GM12892 (cell line): Measurements from ENCODE around the gene ACSL5.
"Not testable (repeated sequence)": the region's sequence is repeated elsewhere in the genome, so short reads cannot be mapped to it uniquely, and the experiment has no call there.

ENCODE experiments used
- DNase-seq: peaks from one replicate; pipeline ENCODE4 v3.0.0; 2011; ENCODE audit not compliant: insufficient read length
- FAIRE-seq: peaks from 2 replicates; lab custom pipeline; 2011; peaks lifted over from hg19 to GRCh38; lab: Jason Lieb, UNC
- POLR2A ChIP-seq: IDR thresholded peaks from 2 replicates; pipeline ENCODE4 v1.6.1; 2011; ENCODE audit warnings: low read depth, low read length, control low read depth
- POLR2AphosphoS5 ChIP-seq: IDR thresholded peaks from 2 replicates; pipeline ENCODE4 v1.6.1; 2011; ENCODE audit warnings: low read depth, low read length, control low read depth
- TAF1 ChIP-seq: IDR thresholded peaks from 2 replicates; pipeline ENCODE4 v1.6.1; 2011; ENCODE audit warnings: low read depth, mild to moderate bottlenecking, control low read depth, low read length, borderline replicate concordance

ACSL5 gene

DNA sequence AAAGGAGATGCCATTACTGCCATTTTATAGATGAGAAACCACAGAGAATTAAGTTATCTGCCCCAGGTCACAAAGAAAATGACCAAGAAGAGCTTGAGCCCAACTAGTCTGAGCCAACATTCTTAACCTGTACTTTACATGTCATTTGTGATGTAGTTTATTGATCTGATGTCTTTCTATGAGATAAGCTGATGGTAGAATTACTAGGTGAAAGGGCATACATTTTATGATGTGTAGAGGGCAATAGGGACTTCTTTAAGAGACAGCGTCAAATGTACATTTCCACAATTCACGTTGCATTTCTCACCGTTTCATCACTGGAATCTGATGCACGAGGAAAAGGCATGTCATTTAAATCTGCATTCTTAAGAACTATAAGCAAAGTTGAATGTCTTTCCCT is 11.3 kb downstream of the ACSL5 start:
- no peak for FAIRE-seq
- DNase-seq: no peak
- TF ChIP-seq POLR2AphosphoS5: no peak
- TF ChIP-seq POLR2A: no peak
- no peak for TF ChIP-seq TAF1

GRCh38 chr10:112388056-112388455 is 14.1 kb downstream of the ACSL5 start:
- DNase-seq, FAIRE-seq: not testable (repeated sequence)

- TF ChIP-seq POLR2A (no peak), POLR2AphosphoS5 (no peak), TAF1 (no peak)
- DNase-seq (no peak), FAIRE-seq (no peak)
Measured at GRCh38 chr10:112388548-112388947, 14.6 kb downstream of the ACSL5 start.

DNA sequence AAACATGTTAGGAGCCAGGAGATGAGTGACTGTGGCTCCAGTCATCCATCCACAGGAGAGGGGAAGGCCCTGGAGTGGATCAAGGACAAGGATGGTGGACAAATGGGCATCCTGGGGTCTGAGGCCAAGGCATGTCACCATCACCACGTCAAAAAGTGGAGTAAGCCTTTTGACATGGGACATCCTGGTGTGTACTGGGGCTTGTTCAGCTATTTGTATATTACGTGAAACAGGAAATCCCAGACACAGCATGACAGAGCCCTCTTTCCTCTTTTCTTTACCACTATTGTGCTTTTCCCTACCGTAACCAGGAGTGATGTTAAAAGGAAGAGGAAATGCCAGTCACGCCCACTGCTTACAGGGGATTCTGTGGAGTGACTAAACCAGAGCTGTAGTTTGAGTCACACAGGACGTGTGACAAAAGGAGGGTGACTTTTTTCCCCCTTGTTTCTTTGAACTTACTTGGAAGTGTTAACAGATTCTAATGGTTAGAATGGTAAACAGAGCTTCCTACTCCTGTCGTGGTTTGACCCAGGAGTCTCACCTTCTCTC is 15.4 kb downstream of the ACSL5 start:
- TF ChIP-seq POLR2A (no peak), TAF1 (no peak), POLR2AphosphoS5 (no peak)
- FAIRE-seq (peak; percentile 90), DNase-seq (no peak)

DNA sequence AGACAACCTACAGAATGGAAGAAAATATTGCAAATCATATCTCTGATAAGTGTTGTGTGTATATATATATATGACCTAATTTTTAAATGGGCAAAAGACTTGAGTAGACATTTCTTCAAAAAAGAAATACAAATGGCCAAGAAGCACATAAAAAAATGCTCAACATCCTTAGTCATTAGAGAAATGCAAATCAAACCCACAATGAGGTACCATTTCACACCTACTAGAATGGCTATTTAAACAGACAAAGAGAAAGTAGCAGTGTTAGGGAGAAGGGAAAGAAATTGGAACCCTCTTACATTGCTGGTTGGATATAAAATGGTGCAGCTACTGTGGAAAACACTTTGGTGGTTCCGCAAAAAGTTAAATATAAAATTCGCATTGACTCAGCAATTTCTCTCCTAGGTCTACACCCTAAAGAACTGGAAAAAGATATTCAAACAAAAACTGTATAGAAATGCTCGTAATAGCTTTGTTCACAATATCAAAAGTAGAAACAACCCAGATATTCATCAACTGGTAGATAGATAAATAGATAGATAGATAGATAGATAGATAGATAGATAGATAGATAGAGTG is 16.3 kb downstream of the ACSL5 start:
- no peak for TF ChIP-seq POLR2A
- no peak for TF ChIP-seq TAF1
- no peak for TF ChIP-seq POLR2AphosphoS5
- DNase-seq (no peak), FAIRE-seq (peak; percentile 33)

GRCh38 chr10:112393341-112393740 is 19.4 kb downstream of the ACSL5 start:
- no peak for FAIRE-seq
- no peak for TF ChIP-seq TAF1
- TF ChIP-seq POLR2AphosphoS5: no peak
- no peak for TF ChIP-seq POLR2A
- no peak for DNase-seq

- FAIRE-seq (no peak), DNase-seq (no peak)
- no peak for TF ChIP-seq TAF1
- TF ChIP-seq POLR2A: no peak
- no peak for TF ChIP-seq POLR2AphosphoS5
Measured at GRCh38 chr10:112393827-112394226, 19.9 kb downstream of the ACSL5 start.

GRCh38 chr10:112394475-112394875 is 20.6 kb downstream of the ACSL5 start:
- DNase-seq (no peak), FAIRE-seq (peak; percentile 42)
- TF ChIP-seq TAF1: no peak

DNA sequence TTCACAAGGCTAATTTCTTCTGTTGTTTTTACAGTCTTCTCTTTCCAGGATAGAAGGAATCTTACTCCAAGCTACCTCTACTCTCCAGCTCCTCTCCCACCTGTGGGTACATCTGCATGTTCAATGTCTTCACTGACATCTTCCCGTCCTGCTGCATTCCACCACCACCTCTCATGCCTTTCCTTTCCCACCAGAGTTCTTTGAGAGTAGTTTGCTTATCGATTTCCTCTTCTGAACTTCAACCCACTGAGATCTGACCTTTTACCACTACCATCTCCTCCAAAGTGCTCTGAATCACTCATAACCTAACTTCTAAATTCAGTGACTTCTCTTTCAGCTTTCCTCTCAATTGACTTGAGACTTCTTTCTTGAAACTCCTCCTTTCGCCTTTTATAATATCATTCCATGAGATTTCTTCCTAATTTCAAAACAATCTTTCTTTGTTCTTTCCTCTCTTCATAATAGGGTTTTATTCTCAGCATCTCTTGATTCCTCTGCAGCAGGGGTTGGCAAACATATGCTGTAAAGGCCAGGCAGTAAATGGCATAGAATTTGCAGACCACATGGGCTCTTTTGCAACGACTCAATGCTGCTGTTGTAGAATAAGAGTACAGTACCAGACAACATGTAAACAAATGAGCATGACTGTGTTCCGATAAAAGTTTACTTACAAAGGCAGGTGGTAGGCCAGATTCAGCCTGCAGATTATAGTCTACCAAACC is 22.1 kb downstream of the ACSL5 start:
- no peak for DNase-seq
- TF ChIP-seq TAF1 (no peak), POLR2A (no peak), POLR2AphosphoS5 (no peak)
- no peak for FAIRE-seq

DNA sequence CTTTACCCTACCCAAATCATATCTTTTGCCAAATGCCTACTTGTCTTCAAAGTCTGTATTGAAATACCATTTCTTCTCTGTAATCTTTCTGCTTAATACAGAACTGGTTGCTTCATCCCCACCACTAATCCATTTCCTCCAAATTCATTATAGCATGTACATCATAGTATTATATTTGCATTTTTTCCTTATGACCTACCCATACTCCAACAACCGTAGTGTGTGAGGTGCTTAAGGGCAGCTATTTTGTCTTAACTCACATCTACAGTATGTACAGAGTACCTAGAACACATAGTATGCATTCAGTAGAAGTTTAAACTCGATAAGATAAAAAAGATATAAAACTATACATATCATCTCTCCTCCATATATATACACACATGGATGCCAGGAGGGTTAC is 23.7 kb downstream of the ACSL5 start:
- FAIRE-seq: no peak
- TF ChIP-seq POLR2AphosphoS5: no peak
- TF ChIP-seq TAF1: no peak
- TF ChIP-seq POLR2A: no peak
- no peak for DNase-seq

- no peak for TF ChIP-seq TAF1
- no peak for TF ChIP-seq POLR2AphosphoS5
- TF ChIP-seq POLR2A: no peak
- no peak for FAIRE-seq
Measured at GRCh38 chr10:112402917-112403316, 29.0 kb downstream of the ACSL5 start.

DNA sequence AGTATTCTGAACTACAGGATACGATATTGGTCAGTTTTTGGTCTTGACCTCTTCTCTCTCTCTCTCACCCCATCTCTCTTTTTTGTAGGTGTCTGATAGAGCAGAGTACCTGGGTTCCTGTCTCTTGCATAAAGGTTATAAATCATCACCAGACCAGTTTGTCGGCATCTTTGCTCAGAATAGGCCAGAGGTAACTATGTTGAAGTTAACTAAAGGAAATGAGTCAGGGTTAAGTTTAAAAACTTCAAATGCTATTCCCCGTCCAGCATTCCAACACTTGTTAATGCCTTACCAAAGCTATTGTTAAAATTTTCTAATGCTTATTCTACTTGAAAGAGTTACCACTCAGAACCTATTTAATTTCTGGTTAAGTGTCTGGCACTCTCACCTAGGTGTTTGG is 30.7 kb downstream of the ACSL5 start:
- no peak for FAIRE-seq
- TF ChIP-seq POLR2A (no peak), POLR2AphosphoS5 (no peak), TAF1 (no peak)
- no peak for DNase-seq

More at GRCh38 chr10:112402917-112403316, 29.0 kb downstream of the ACSL5 start:
- DNase-seq: no peak

DNA sequence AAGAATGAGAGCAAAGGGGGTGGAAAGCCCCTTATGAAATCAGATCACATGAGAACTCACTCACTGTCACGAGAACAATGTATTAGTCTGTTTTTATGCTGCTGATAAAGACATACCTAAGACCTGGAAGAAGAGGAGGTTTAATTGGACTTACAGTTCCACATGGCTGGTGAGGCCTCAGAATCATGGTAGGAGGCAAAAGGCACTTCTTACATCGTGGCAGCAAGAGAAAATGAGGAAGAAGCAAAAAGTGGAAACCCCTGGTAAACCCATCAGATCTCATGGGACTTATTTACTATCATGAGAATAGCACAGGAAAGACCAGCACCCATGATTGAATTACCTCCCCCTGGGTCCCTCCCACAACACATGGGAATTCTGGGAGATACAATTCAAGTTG is 32.9 kb downstream of the ACSL5 start:
- DNase-seq, FAIRE-seq: not testable (repeated sequence)
